Left renal cortex interstitium (tissue), 4 donors: Measurements from ENCODE around the gene CFAP20DC. TPM values are rescaled to one million over a fixed set of nuclear protein-coding genes. Genes with fewer than 3 reads are reported as not detected.
A peak's percentile ranks its signal among the peaks of the same experiment; 100 is the strongest.
"Not testable (repeated sequence)": the region's sequence is repeated elsewhere in the genome, so short reads cannot be mapped to it uniquely, and the experiment has no call there.

Source experiments
- DNase-seq, 4 donors: peaks; one replicate each; pipeline ENCODE4 v3.0.0-alpha.2; 2013; ENCODE audit warnings: low read depth in 4 of 4, low spot score in 2 of 4, missing footprints in 1 of 4
- polyA plus RNA-seq, 4 donors: library from polyadenylated mRNA; unstranded; fragments of 120-200 nt; gene quantifications; one replicate each; pipeline ENCODE4 v1.2.1, GENCODE V29; 2013; ENCODE audit not compliant: insufficient read length in 4 of 4

The CFAP20DC gene
- polyA plus RNA-seq, 4 donors = 3.9 to 4.6 (median 4.2) TPM

DNA sequence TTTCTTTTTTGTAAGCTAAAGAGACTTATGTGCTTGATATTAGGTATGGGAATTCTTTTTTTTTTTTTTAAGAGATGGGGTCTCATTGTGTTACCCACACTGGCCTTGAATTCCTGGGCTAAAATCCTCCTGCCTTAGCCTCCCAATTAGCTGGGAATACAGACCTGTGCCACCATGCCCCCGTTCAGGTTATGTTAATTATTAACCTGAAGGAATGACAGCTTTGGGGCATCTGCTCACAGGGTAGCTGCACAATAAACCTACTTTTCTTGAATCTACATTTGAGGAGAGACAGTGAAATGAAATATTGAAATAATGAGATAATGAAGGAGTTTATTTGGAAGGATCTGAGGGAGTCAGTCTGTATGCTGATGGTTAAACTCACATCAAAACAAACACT is 225.0 kb downstream of the CFAP20DC start:
- no peak for DNase-seq

DNA sequence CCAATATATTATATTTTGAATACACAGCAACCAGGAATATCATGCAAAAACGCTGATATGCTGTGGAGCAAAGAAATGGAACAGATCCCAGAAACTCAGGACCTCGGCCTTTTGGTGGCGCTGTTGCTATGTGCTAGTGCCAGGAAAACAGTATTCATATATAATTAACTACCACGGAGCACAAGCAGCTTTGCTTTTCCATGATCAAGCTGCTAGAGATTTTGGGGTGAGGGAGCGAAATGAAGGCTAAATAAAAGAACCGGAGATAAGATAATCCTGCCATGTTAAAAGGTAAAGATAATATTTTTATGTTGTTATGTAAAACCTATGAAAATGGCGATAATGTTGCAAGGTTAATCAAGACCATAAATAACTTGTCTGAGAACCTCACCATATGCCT is 225.5 kb downstream of the CFAP20DC start:
- DNase-seq = peak in 3 of 4 donors; percentile 13 to 46 (median 35)

GRCh38 chr3:58806551-58807244 is 243.1 kb downstream of the CFAP20DC start:
- DNase-seq = not testable (repeated sequence)

- DNase-seq = no peak
Observed at GRCh38 chr3:58804914-58805313, 244.9 kb downstream of the CFAP20DC start.

DNA sequence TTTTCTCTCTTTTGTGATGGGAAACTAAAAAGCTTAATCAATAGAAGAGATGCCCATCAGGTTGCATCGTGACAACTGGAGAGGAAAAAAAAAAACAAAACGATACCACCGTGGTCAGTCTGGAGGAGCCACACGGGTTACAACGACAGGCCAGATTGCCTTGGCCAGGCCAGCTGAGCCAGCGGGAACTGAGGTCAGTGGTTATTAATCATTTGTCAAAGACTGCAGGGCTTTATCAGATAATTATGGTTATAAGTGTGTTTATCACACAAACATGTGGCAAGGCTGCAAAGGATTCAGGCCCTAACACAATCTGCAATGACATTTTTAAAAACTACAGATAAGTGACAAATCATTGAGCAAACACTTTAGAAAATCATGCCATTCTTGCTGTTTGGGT is 248.3 kb downstream of the CFAP20DC start:
- no peak for DNase-seq

- no peak for DNase-seq
Observed at GRCh38 chr3:58800940-58801339, 248.9 kb downstream of the CFAP20DC start.

DNA sequence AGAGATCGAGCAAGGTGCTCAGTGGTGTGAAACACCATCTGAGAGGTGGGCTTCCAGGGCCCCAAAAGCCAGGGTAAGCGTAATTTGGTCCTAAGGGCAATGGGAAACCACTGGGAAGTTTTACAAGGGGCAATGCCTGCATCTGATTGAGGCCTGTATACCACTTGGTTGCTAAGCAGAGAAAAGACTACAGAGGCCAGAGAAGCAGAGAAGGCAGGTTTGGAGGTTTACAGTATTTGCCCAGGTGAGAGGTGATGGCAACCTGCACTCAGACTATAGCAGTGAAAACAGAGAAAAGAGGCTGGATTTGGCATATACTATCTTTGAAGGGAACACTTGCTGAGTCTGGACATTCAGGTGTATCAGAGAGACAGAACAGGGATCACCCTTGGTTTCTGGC is 249.8 kb downstream of the CFAP20DC start:
- DNase-seq = no peak

- no peak for DNase-seq
Observed at GRCh38 chr3:58799271-58799670, 250.6 kb downstream of the CFAP20DC start.

- DNase-seq = no peak
Observed at GRCh38 chr3:58798312-58798711, 251.5 kb downstream of the CFAP20DC start.

GRCh38 chr3:58794750-58795149 is 255.1 kb downstream of the CFAP20DC start:
- no peak for DNase-seq

- no peak for DNase-seq
Observed at GRCh38 chr3:58793938-58794337, 255.9 kb downstream of the CFAP20DC start.

DNA sequence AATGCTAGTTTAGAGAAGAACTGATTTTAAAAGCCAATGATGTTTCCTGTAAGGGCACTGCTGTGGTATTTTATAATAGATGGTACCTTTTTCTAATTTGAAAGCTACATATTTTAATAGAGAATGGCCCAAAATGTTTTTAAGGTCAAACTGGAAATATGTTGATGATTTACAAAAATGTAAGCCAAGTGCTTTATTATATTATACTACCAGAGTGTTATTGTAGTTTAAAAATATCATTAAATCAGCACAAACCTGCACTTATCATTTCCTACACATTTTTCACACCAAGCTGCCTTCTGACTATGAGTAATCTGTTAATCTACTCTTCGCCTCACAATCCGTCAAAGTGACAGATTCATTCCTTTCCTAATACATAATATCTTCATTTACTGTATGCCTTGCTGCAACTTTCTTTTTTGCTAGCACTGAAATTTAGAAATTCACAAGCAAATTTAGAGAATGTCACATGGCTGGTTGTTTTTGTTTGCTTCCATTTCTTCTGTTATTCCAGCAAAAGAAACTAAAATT is 256.8 kb downstream of the CFAP20DC start:
- DNase-seq = no peak

DNA sequence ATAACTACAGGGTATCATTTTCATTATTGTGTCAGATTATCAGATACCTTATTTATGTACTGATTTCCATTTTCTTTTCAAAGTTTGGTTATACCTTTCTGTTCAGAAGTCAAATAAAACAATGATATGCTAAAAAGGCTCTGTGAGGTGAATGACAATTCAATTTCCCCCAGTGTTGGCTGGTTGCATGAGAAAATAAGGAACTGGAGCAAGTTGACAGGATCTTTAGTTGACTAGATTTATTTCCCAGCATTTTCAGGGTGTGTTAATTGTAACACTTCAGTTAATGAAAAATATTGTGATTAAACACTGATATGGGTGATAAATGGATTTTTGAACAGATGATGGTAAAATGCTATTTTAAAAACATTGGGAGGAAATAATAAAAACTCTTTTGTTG is 260.4 kb downstream of the CFAP20DC start:
- DNase-seq = no peak

- DNase-seq = no peak
Observed at GRCh38 chr3:58784888-58785287, 264.9 kb downstream of the CFAP20DC start.

DNA sequence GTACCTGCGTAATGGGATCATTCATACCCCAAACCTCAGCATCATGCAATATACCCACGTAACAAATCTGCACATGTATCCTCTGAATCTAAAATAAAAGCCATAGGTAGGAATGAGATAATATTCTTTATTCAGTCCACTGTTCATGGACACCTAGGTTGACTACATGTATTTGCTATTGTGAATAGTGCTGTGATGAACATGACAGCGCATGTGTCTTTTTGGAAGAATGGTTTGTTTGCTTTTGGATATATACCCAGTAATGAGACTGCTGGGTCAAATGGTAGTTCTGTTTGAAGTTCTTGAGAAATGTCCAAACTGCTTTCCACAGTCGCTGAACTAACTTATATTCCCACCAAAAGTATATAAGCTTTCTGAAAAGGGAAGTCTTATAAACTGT is 265.4 kb downstream of the CFAP20DC start:
- DNase-seq = no peak

DNA sequence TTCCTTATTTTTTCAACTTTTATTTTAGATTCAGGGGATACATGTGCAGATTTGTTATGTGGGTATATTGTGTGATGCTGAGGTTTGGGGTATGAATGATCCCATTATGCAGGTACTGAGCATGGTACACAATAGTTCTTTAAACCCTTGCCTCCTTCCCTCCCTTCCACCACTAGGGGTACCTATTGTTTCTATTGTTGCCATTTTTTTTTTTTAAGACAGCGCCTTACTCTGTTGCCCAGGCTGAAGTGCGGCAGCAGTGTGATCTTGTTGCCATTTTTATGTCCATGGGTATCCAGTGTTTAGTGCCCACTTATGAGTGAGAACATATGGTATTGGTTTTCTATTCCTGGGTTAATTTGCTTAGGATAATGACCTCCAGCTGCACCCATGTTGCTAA is 266.0 kb downstream of the CFAP20DC start:
- no peak for DNase-seq

DNA sequence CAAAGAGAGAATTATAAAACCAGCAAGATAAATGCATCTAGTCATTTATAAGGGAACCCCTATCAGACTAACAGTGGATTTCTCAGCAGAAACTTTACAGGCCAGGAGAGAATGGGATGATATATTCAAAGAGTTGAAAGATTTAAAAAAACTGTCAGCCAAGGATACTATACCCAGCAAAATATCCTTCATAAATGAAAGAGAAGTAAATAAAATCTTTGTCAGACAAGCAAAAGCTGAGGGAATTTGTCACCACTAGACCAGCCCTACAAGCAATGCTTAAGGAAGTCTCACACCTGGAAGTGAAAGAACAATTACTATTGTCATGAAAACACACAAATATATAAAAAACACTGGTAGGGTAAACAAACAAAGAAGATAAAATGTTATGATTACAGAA is 269.9 kb downstream of the CFAP20DC start:
- no peak for DNase-seq

- no peak for DNase-seq
Observed at GRCh38 chr3:58776231-58776630, 273.6 kb downstream of the CFAP20DC start.

DNA sequence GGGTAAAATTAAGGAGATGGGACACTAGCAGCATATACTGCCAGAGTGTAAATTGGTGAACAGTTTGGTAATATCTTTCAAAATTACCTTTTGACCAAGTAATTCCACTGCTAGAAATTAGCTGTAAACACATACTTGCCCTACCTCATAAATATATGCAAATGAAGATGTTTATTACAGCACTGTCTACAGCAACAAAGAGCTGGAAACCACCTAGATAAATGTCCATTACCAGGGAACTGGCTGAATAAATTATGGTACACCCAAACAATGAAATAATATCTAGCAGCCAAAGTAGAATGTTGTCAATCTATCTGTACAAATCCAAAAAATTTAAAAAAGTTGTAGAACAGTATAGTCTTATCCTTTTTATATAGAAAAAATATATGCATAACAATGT is 277.4 kb downstream of the CFAP20DC start:
- no peak for DNase-seq

DNA sequence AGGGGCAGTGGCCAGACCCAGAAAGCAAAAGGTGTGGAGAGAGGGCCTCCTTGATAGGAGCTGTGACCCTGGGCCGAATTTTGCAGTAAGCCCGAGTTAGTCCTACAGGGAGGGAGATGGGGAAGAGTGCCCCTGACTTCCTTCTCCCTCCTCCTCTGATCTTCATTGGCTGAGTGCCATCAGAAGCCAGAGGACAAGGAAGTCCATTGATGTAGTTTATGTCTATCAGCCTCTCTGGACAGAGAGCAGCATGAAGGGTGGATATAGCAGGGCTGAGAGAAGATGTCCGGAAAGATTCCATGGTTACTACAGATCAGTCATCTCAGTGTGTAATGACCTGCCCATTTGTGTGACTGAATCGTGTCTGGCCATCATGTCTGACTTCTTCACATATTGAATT is 280.8 kb downstream of the CFAP20DC start:
- DNase-seq = no peak

GRCh38 chr3:58766587-58767282 is 283.1 kb downstream of the CFAP20DC start:
- no peak for DNase-seq

DNA sequence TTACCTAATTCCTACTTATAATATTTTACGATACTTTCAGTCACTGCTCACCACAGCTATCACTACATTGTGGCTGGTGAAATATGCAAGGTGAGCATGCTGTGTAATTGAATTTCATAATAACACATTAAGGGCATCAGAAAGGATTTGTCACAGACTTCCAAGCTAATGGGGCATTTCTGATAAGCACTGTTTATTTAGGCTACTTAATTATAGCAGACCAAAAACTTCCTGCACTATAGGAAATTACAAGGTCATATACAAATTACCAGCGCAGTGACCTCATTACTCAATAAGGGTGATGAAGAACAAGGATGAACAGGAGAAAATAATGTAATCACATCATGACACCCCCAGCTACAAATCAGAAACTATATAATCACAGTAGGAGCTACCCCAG is 294.7 kb downstream of the CFAP20DC start:
- no peak for DNase-seq
